ENCODE data around the gene TRAF2.

TRAF2 gene

GRCh38 chr9:136955202-136955942 is 69.1 kb downstream of the TRAF2 start:
- no peak for TF ChIP-seq CTCF (IDR thresholded peaks at IDR 0.05)
- H3K27ac ChIP-seq, result no peak overlapping the region

GRCh38 chr9:136955943-136956335 is 69.6 kb downstream of the TRAF2 start:
- no peak overlapping the region for H3K27ac ChIP-seq
- no peak for TF ChIP-seq ZFX (IDR thresholded peaks at IDR 0.05; ENCODE audit: borderline replicate concordance)
- no peak for TF ChIP-seq CTCF (IDR thresholded peaks at IDR 0.05)

- TF ChIP-seq CTCF (IDR thresholded peaks at IDR 0.05) (no peak), ZFX (IDR thresholded peaks at IDR 0.05; ENCODE audit: borderline replicate concordance) (no peak)
- H3K27ac ChIP-seq, result no peak overlapping the region
Measured at GRCh38 chr9:136956604-136957003, 70.3 kb downstream of the TRAF2 start.

- TF ChIP-seq CTCF (IDR thresholded peaks at IDR 0.05) (no peak), ZFX (IDR thresholded peaks at IDR 0.05; ENCODE audit: borderline replicate concordance) (no peak)
- no peak overlapping the region for H3K27ac ChIP-seq
Measured at GRCh38 chr9:136957461-136957860, 71.1 kb downstream of the TRAF2 start.

- no peak overlapping the region for H3K27ac ChIP-seq
- no peak for TF ChIP-seq ZFX (IDR thresholded peaks at IDR 0.05; ENCODE audit: borderline replicate concordance)
- TF ChIP-seq CTCF (IDR thresholded peaks at IDR 0.05), result no peak
Measured at GRCh38 chr9:136957901-136958300, 71.6 kb downstream of the TRAF2 start.

GRCh38 chr9:136958473-136958872 is 72.2 kb downstream of the TRAF2 start:
- H3K27ac ChIP-seq, result no peak overlapping the region
- TF ChIP-seq ZFX (IDR thresholded peaks at IDR 0.05; ENCODE audit: borderline replicate concordance) (no peak), CTCF (IDR thresholded peaks at IDR 0.05) (no peak)

- H3K27ac ChIP-seq, result no peak overlapping the region
- TF ChIP-seq CTCF (IDR thresholded peaks at IDR 0.05) (no peak), ZFX (IDR thresholded peaks at IDR 0.05; ENCODE audit: borderline replicate concordance) (no peak)
Measured at GRCh38 chr9:136958898-136959850, 72.9 kb downstream of the TRAF2 start.
